K562 (cell line): ENCODE data around the gene TXLNA. TPM values are rescaled to one million over a fixed set of nuclear protein-coding genes. Genes with fewer than 3 reads are reported as not detected.

Experiments
- ATAC-seq: fragments of 200-7000 bp; cut with Tn5 transposase; 3 replicates; pipeline ENCODE4 v1.9.1; 2020; ENCODE audit warnings: moderate library complexity
- BruUV-seq: library from RNA; stranded (reverse); fragments of 400-500 nt; replicated peaks from 2 replicates; lab custom pipeline; 2021; lab: Mats Ljungman, UMichigan
- CTCF ChIA-PET: fragments of 300-600 bp; formaldehyde crosslinking; extraction: SDS; loops from one replicate; lab custom pipeline; 2021; ENCODE audit warnings: low intra/inter-chr PET ratio; lab: Yijun Ruan, JAX
- POLR2A ChIA-PET: fragments of 300-600, 350-650 bp; sonication (Branson Sonifier 250); formaldehyde crosslinking; extraction: SDS; loops from one replicate; lab custom pipeline; 2021; ENCODE audit warnings: antibody characterized with exemption, inconsistent platforms; lab: Yijun Ruan, JAX
- DNase-seq, 4 experiments: peaks; one replicate each; pipeline versions ENCODE4 v3.0.0 to v3.0.0-alpha.2; 2011 to 2018; ENCODE audit warnings: low spot score in 3 of 4, mixed read lengths in 3 of 4; ENCODE audit errors: extremely low read depth in 1 of 4
- FAIRE-seq: peaks from 2 replicates; lab custom pipeline; 2011; peaks lifted over from hg19 to GRCh38; lab: Jason Lieb, UNC
- H2AFZ ChIP-seq: 2 replicates; pipeline ENCODE4 v1.6.0; 2011; ENCODE audit warnings: low read depth, low read length, control low read depth, inconsistent platforms
- H3K27ac ChIP-seq: fragments of 200-600 bp; 3 replicates; pipeline ENCODE4 v1.8.0; 2011; ENCODE audit warnings: low read depth, mild to moderate bottlenecking, control low read depth, inconsistent platforms, low read length, moderate library complexity, mixed read lengths; ENCODE audit errors: extremely low read depth
- H3K27me3 ChIP-seq, 2 experiments: fragments of 300-600 bp in 1 of 2; 2 replicates in 1 of 2; 3 replicates in 1 of 2; pipeline versions ENCODE4 v1.6.0 to v1.8.0; 2011; ENCODE audit warnings: inconsistent platforms in 2 of 2, low read length in 2 of 2, mild to moderate bottlenecking in 1 of 2, mixed read lengths in 1 of 2, moderate library complexity in 1 of 2; ENCODE audit not compliant: control insufficient read depth in 2 of 2, insufficient read depth in 2 of 2
- H3K36me3 ChIP-seq: fragments of 300-600 bp; 3 replicates; pipeline ENCODE4 v1.8.0; 2011; ENCODE audit warnings: mild to moderate bottlenecking, low read length, inconsistent platforms; ENCODE audit not compliant: control insufficient read depth, insufficient read depth
- H3K4me1 ChIP-seq, 2 experiments: fragments of 200-600 bp in 1 of 2; replicated peaks in 1 of 2; 2 replicates in 1 of 2; 3 replicates in 1 of 2; pipeline versions ENCODE4 v1.5.1 to v1.8.0; 2011; ENCODE audit warnings: inconsistent platforms in 2 of 2, low read length in 2 of 2, mild to moderate bottlenecking in 1 of 2, mixed read lengths in 1 of 2, moderate library complexity in 1 of 2; ENCODE audit not compliant: control insufficient read depth in 2 of 2, insufficient read depth in 2 of 2
- H3K4me2 ChIP-seq: 2 replicates; pipeline ENCODE4 v1.6.1; 2011; ENCODE audit warnings: low read length, control low read depth, inconsistent platforms, mixed read lengths; ENCODE audit not compliant: insufficient read depth
- H3K4me3 ChIP-seq: fragments of 200-600 bp; sonication (generic), shearing (Covaris generic); 2 replicates; pipeline ENCODE4 v1.5.1; 2016; ENCODE audit warnings: control low read depth, inconsistent platforms
- H3K79me2 ChIP-seq: fragments of 200-600 bp; 3 replicates; pipeline ENCODE4 v1.8.0; 2011; ENCODE audit warnings: low read length, inconsistent platforms; ENCODE audit not compliant: control insufficient read depth, insufficient read depth
- H3K9ac ChIP-seq, 2 experiments: 2 replicates each; pipeline versions ENCODE4 v1.6.0 to v1.6.1; 2011; ENCODE audit warnings: low read depth in 2 of 2, low read length in 2 of 2, control low read depth in 1 of 2, inconsistent platforms in 1 of 2, mild to moderate bottlenecking in 1 of 2, mixed read lengths in 1 of 2; ENCODE audit not compliant: insufficient read depth in 1 of 2
- H3K9me1 ChIP-seq: one replicate; pipeline ENCODE4 v1.6.0; 2011; ENCODE audit warnings: inconsistent platforms, mild to moderate bottlenecking, low read length, moderate library complexity; ENCODE audit not compliant: control insufficient read depth, insufficient read depth
- H3K9me3 ChIP-seq: replicated peaks from 2 replicates; pipeline ENCODE4 v1.5.1; 2011; ENCODE audit warnings: low read depth, low read length, inconsistent platforms; ENCODE audit not compliant: control insufficient read depth, insufficient read depth
- H4K20me1 ChIP-seq: replicated peaks from 2 replicates; pipeline ENCODE4 v1.6.1; 2011; ENCODE audit warnings: low read length, inconsistent platforms, mixed read lengths; ENCODE audit not compliant: control insufficient read depth, insufficient read depth
- ATF4 ChIP-seq: fragments of 450-650 bp; formaldehyde crosslinking; IDR thresholded peaks from 2 replicates; pipeline ENCODE4 v1.4.0; 2022; ENCODE audit warnings: mild to moderate bottlenecking, moderate library complexity
- HES1 ChIP-seq: fragments of 450-650 bp; IDR thresholded peaks from 2 replicates; pipeline ENCODE4 v1.6.1; 2016; ENCODE audit warnings: low read depth, mild to moderate bottlenecking, moderate library complexity
- PHF20 ChIP-seq: fragments of 450-650 bp; IDR thresholded peaks from 2 replicates; pipeline ENCODE4 v1.6.1; 2018; ENCODE audit not compliant: partially characterized antibody
- RBM34 ChIP-seq: fragments of 200-400 bp; formaldehyde crosslinking; IDR thresholded peaks from 2 replicates; pipeline ENCODE4 v1.6.1; 2018; ENCODE audit warnings: low read length, borderline replicate concordance; ENCODE audit not compliant: insufficient read depth
- TBL1XR1 ChIP-seq, 2 experiments: IDR thresholded peaks; 2 replicates each; pipeline ENCODE4 v1.6.1; 2012; ENCODE audit warnings: improper control_type of control experiment in 2 of 2, low read length in 2 of 2, mild to moderate bottlenecking in 1 of 2
- ZNF239 ChIP-seq: fragments of 250-450 bp; sonication (Bioruptor Pico); IDR thresholded peaks from 2 replicates; pipeline ENCODE4 v1.4.0; 2020; ENCODE audit warnings: mild to moderate bottlenecking
- ZNF76 ChIP-seq: fragments of 250-450 bp; sonication (Bioruptor Pico); IDR thresholded peaks from 2 replicates; pipeline ENCODE4 v1.4.0; 2020; ENCODE audit warnings: mild to moderate bottlenecking, moderate library complexity, borderline replicate concordance
- WGBS: fragments of 100-300 bp; shearing (Covaris generic); methylation state at CpG from one replicate; pipeline ENCODE4 v1.1.6; 2016; ENCODE audit warnings: low coverage, mixed read lengths; ENCODE audit not compliant: insufficient coverage; ENCODE audit errors: missing lambda C conversion rate; 5-methylcytosine and 5-hydroxymethylcytosine counted together
- in situ Hi-C: fragments of 300-500 bp; cut with MboI; formaldehyde crosslinking; loops from 4 replicates; pipeline ENCODE4 v1.15.0; 2018; ENCODE audit warnings: inconsistent platforms, mixed read lengths
- intact Hi-C: fragments of 100-400 bp; cut with micrococcal nuclease; formaldehyde crosslinking; loops from 2 replicates; pipeline ENCODE4 v1.14.2; 2022
- polyA plus RNA-seq, 8 experiments: library from polyadenylated mRNA; depleted of rRNA in 4 of 8; stranded (reverse) in 5 of 8; unstranded in 3 of 8; fragments of >200 nt; fragmentation: Nextera tagmentation in 2 of 8; fragmentation: Illumina TruSeq in 1 of 8; extraction: Ambion mirVana in 2 of 8; extraction: Trizol in 1 of 8; gene quantifications; 2 replicates each; pipeline versions ENCODE4 v1.2.1 to v1.2.3, GENCODE V29; 2011 to 2014; ENCODE audit warnings: inconsistent platforms in 1 of 8, missing spikeins in 1 of 8
- total RNA-seq, 7 experiments: library from RNA; depleted of rRNA in 6 of 7; stranded (reverse); fragments of >200 nt in 6 of 7; fragmentation: Illumina TruSeq in 2 of 7; extraction: Trizol in 2 of 7; gene quantifications; 2 replicates each; pipeline versions ENCODE4 v1.2.1 to v1.2.3, GENCODE V29; 2011 to 2021; ENCODE audit warnings: low replicate concordance in 1 of 7

TXLNA gene
- total and polyA plus RNA-seq, 9 of the 15 experiments (the other 6 are each of a cell fraction or from before 2014, with no cell fraction given) = 9.2 to 54.5 (median 39.3) TPM

- no peak for FAIRE-seq
- Histone ChIP-seq H3K9me3 (no peaks in the 10 kb centered on the region), H3K79me2 (peaks cover 16% of the 10 kb centered on the region), H3K4me1 (peaks cover 3% of the 10 kb centered on the region in 2 experiments; a peak in 3 of 5 replicates), H2AFZ (no peak overlapping the region), H3K4me3 (no peak overlapping the region), H3K36me3 (peaks cover 85% of the 10 kb centered on the region), H3K9ac (no peak overlapping the region), H3K4me2 (no peak overlapping the region), H3K9me1 (no peaks in the 10 kb centered on the region), H3K27ac (no peak overlapping the region), H4K20me1 (no peaks in the 10 kb centered on the region), H3K27me3 (no peaks in the 10 kb centered on the region)
- POLR2A ChIA-PET = interaction anchor here (0.6 to 6.5 kb wide), 8 partner anchors 7 to 107 kb away, joined by 3 to 40 read pairs (median 4); partner anchors contain the start of gene MARCKSL1
- BruUV-seq = no TSS peak
- in situ Hi-C loops = no loop called here
- CTCF ChIA-PET = no interaction called here
- no peak for ATAC-seq
- DNase-seq = no peak
- 98% methylated on average over 3 of the region's 3 CpGs for WGBS
- intact Hi-C loops = no loop called here
- no peak for TF ChIP-seq RBM34
- no peak for TF ChIP-seq PHF20
- TF ChIP-seq ATF4 (CRISPR knock-in tag) = no peak
- TF ChIP-seq HES1 = no peak
- TF ChIP-seq ZNF76 (CRISPR knock-in tag) = no peak
- TF ChIP-seq ZNF239 = no peak
- no peak for TF ChIP-seq TBL1XR1 (IDR thresholded peaks at IDR 0.05; ENCODE audit: low read length in 2 of 2)
Measured at GRCh38 chr1:32228771-32229170, 49.3 kb downstream of the TXLNA start.
